ENCODE data around the gene ATP6V1C2.

Gene ATP6V1C2

DNA sequence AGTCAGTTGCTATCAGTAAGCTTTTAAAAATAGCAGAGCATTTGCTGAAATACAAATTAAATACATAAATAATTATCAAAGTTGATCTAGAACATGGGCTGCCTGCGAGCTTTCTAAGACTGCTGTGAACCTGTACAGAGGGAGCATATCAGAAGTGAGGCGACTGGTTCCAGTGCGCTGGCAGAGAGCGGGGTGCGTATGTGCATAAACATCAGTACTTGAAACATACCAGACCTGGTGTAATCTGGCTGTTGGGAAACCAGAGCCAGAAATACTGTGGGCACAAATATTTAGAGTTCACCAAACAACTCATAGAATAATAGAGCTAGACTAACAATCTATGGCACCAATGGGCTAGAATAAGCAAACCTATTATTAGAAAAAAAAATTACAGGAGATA lies 63.8 kb downstream of the ATP6V1C2 start:
- H3K9ac ChIP-seq (ENCODE audit: low read length): no peak overlapping the region

GRCh38 chr2:10786240-10786982 lies 65.0 kb downstream of the ATP6V1C2 start:
- no peak overlapping the region for H3K4me3 ChIP-seq (ENCODE audit: low read length)
- H3K27ac ChIP-seq (ENCODE audit: low read depth, low read length): no peak overlapping the region
- peaks cover 5% of the 10 kb centered on the region for H3K79me2 ChIP-seq (ENCODE audit: control insufficient read depth, insufficient read depth, low read length)
- H3K4me1 ChIP-seq (ENCODE audit: control insufficient read depth, low read depth, low read length): no peaks in the 10 kb centered on the region
- H3K9ac ChIP-seq (ENCODE audit: low read length): no peak overlapping the region
- no peak overlapping the region for H2BK5ac ChIP-seq (ENCODE audit: low read length)
- no CpG with 5 or more reads among the region's 12 CpGs for WGBS (ENCODE audit: extremely low coverage, insufficient coverage, low lambda C conversion rate)
- H3K27me3 ChIP-seq (ENCODE audit: insufficient read depth, low read length, poor library complexity): no peaks in the 10 kb centered on the region
- H2BK120ac ChIP-seq (ENCODE audit: low read depth, low read length): no peak overlapping the region
- H2AK5ac ChIP-seq (ENCODE audit: low read length): no peak overlapping the region
- no peak overlapping the region for H4K8ac ChIP-seq (ENCODE audit: low read depth, low read length)
- H3K4ac ChIP-seq (ENCODE audit: low read depth, low read length): no peak overlapping the region
- H3K4me2 ChIP-seq (ENCODE audit: low read length): no peak overlapping the region
- no peak overlapping the region for H3K56ac ChIP-seq (ENCODE audit: low read length)
- peaks cover 42% of the 10 kb centered on the region for H3K36me3 ChIP-seq (ENCODE audit: control insufficient read depth, insufficient read depth, low read length)
- H3K23ac ChIP-seq (ENCODE audit: low read length): no peak overlapping the region
- no peak for DNase-seq
- H3K79me1 ChIP-seq (ENCODE audit: low read length): peaks cover 11% of the 10 kb centered on the region
- H3K18ac ChIP-seq (ENCODE audit: low read length): no peak overlapping the region
- H2BK15ac ChIP-seq (replicated peaks; ENCODE audit: low read depth): no peak overlapping the region
- H4K5ac ChIP-seq (ENCODE audit: low read length): no peak overlapping the region

More for the DNA sequence above, 63.8 kb downstream of the ATP6V1C2 start:
- no peak overlapping the region for H3K4me3 ChIP-seq (ENCODE audit: low read length)
- WGBS (ENCODE audit: extremely low coverage, insufficient coverage, low lambda C conversion rate): no CpG with 5 or more reads among the region's 5 CpGs
- H3K4me2 ChIP-seq (ENCODE audit: low read length): no peak overlapping the region
- H4K8ac ChIP-seq (ENCODE audit: low read depth, low read length): no peak overlapping the region
- H2BK120ac ChIP-seq (ENCODE audit: low read depth, low read length): no peak overlapping the region
- H3K23ac ChIP-seq (ENCODE audit: low read length): no peak overlapping the region
- H4K5ac ChIP-seq (ENCODE audit: low read length): no peak overlapping the region
- peaks cover 41% of the 10 kb centered on the region for H3K36me3 ChIP-seq (ENCODE audit: control insufficient read depth, insufficient read depth, low read length)
- H3K27me3 ChIP-seq (ENCODE audit: insufficient read depth, low read length, poor library complexity): no peaks in the 10 kb centered on the region
- H3K18ac ChIP-seq (ENCODE audit: low read length): no peak overlapping the region
- no peak overlapping the region for H3K27ac ChIP-seq (ENCODE audit: low read depth, low read length)
- no peak overlapping the region for H2AK5ac ChIP-seq (ENCODE audit: low read length)
- H2BK5ac ChIP-seq (ENCODE audit: low read length): no peak overlapping the region
- DNase-seq: no peak
- H3K79me1 ChIP-seq (ENCODE audit: low read length): peaks cover 10% of the 10 kb centered on the region
- H3K4ac ChIP-seq (ENCODE audit: low read depth, low read length): no peak overlapping the region
- H2BK15ac ChIP-seq (replicated peaks; ENCODE audit: low read depth): no peak overlapping the region
- H3K56ac ChIP-seq (ENCODE audit: low read length): no peak overlapping the region
- peaks cover 5% of the 10 kb centered on the region for H3K79me2 ChIP-seq (ENCODE audit: control insufficient read depth, insufficient read depth, low read length)
- H3K4me1 ChIP-seq (ENCODE audit: control insufficient read depth, low read depth, low read length): no peaks in the 10 kb centered on the region

DNA sequence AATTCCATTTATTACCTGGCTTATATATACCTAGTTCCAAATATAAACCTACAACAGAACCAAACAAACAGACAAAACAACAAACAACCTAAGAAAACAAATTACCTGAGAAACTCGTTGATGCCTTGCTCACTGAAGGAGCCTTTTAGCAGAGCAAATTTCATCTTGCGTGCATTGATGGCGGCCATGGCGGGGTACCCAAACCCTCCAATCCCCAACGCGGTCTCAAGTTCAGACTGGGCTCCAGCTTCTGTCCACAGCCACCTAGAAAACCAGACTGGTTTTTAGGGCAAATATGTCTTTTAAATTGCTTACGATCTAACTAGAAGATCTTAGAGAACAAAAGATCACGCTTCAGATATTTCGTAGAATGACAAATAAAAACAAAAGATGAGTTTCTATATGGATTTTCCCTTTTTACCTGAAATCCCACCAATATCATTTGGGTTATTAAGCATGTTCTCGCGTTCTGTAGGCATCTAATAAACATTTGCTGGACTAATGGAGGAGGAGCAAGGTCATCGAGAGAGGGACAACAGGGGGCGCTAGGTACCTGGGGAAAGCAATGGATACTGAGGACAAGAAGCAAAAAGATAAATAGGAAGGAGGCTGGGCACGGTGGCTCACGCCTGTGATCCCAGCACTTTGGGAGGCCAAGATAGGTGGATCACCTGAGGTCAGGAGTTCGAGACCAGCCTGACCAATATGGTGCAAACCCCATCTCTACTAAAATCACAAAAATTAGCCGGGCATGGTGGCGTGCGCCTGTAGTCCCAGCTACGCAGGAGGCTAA lies 65.9 kb downstream of the ATP6V1C2 start:
- WGBS (ENCODE audit: extremely low coverage, insufficient coverage, low lambda C conversion rate): no CpG with 5 or more reads among the region's 20 CpGs
- Histone ChIP-seq H3K4me3 (ENCODE audit: low read length) (no peak overlapping the region), H3K79me1 (ENCODE audit: low read length) (peaks cover 7% of the 10 kb centered on the region), H3K4me2 (ENCODE audit: low read length) (no peak overlapping the region), H2BK120ac (ENCODE audit: low read depth, low read length) (no peak overlapping the region), H3K36me3 (ENCODE audit: control insufficient read depth, insufficient read depth, low read length) (peaks cover 38% of the 10 kb centered on the region), H3K23ac (ENCODE audit: low read length) (no peak overlapping the region), H3K27ac (ENCODE audit: low read depth, low read length) (no peak overlapping the region), H3K56ac (ENCODE audit: low read length) (no peak overlapping the region), H2BK15ac (replicated peaks; ENCODE audit: low read depth) (no peak overlapping the region), H3K9ac (ENCODE audit: low read length) (no peak overlapping the region), H3K79me2 (ENCODE audit: control insufficient read depth, insufficient read depth, low read length) (peaks cover 5% of the 10 kb centered on the region), H3K4ac (ENCODE audit: low read depth, low read length) (no peak overlapping the region), H3K18ac (ENCODE audit: low read length) (no peak overlapping the region), H3K4me1 (ENCODE audit: control insufficient read depth, low read depth, low read length) (no peaks in the 10 kb centered on the region), H2BK5ac (ENCODE audit: low read length) (no peak overlapping the region), H4K8ac (ENCODE audit: low read depth, low read length) (no peak overlapping the region), H4K5ac (ENCODE audit: low read length) (no peak overlapping the region), H2AK5ac (ENCODE audit: low read length) (no peak overlapping the region), H3K27me3 (ENCODE audit: insufficient read depth, low read length, poor library complexity) (no peaks in the 10 kb centered on the region)
- peak; percentile 67 for DNase-seq

GRCh38 chr2:10788855-10789254 lies 67.4 kb downstream of the ATP6V1C2 start:
- no peak overlapping the region for H3K18ac ChIP-seq (ENCODE audit: low read length)
- no peaks in the 10 kb centered on the region for H3K4me1 ChIP-seq (ENCODE audit: control insufficient read depth, low read depth, low read length)
- H2BK120ac ChIP-seq (ENCODE audit: low read depth, low read length): no peak overlapping the region
- no peak overlapping the region for H3K23ac ChIP-seq (ENCODE audit: low read length)
- peaks cover 5% of the 10 kb centered on the region for H3K79me2 ChIP-seq (ENCODE audit: control insufficient read depth, insufficient read depth, low read length)
- H2AK5ac ChIP-seq (ENCODE audit: low read length): no peak overlapping the region
- H2BK15ac ChIP-seq (replicated peaks; ENCODE audit: low read depth): no peak overlapping the region
- DNase-seq: no peak
- WGBS (ENCODE audit: extremely low coverage, insufficient coverage, low lambda C conversion rate): no CpG with 5 or more reads among the region's 8 CpGs
- H3K27me3 ChIP-seq (ENCODE audit: insufficient read depth, low read length, poor library complexity): no peaks in the 10 kb centered on the region
- H4K8ac ChIP-seq (ENCODE audit: low read depth, low read length): no peak overlapping the region
- H3K56ac ChIP-seq (ENCODE audit: low read length): no peak overlapping the region
- H3K4ac ChIP-seq (ENCODE audit: low read depth, low read length): no peak overlapping the region
- no peak overlapping the region for H4K5ac ChIP-seq (ENCODE audit: low read length)
- H2BK5ac ChIP-seq (ENCODE audit: low read length): no peak overlapping the region
- H3K4me3 ChIP-seq (ENCODE audit: low read length): no peak overlapping the region
- H3K79me1 ChIP-seq (ENCODE audit: low read length): peaks cover 10% of the 10 kb centered on the region
- H3K4me2 ChIP-seq (ENCODE audit: low read length): no peak overlapping the region
- no peak overlapping the region for H3K9ac ChIP-seq (ENCODE audit: low read length)
- H3K36me3 ChIP-seq (ENCODE audit: control insufficient read depth, insufficient read depth, low read length): peaks cover 37% of the 10 kb centered on the region
- no peak overlapping the region for H3K27ac ChIP-seq (ENCODE audit: low read depth, low read length)

- no peak overlapping the region for H3K4me3 ChIP-seq (ENCODE audit: low read length)
- H3K4ac ChIP-seq (ENCODE audit: low read depth, low read length): no peak overlapping the region
- H3K27me3 ChIP-seq (ENCODE audit: insufficient read depth, low read length, poor library complexity): no peaks in the 10 kb centered on the region
- peaks cover 9% of the 10 kb centered on the region for H3K79me1 ChIP-seq (ENCODE audit: low read length)
- H3K36me3 ChIP-seq (ENCODE audit: control insufficient read depth, insufficient read depth, low read length): peaks cover 31% of the 10 kb centered on the region
- peaks cover 5% of the 10 kb centered on the region for H3K79me2 ChIP-seq (ENCODE audit: control insufficient read depth, insufficient read depth, low read length)
- no peak overlapping the region for H3K23ac ChIP-seq (ENCODE audit: low read length)
- no peak overlapping the region for H3K27ac ChIP-seq (ENCODE audit: low read depth, low read length)
- WGBS (ENCODE audit: extremely low coverage, insufficient coverage, low lambda C conversion rate): no CpG with 5 or more reads among the region's 6 CpGs
- H4K8ac ChIP-seq (ENCODE audit: low read depth, low read length): no peak overlapping the region
- no peak overlapping the region for H2AK5ac ChIP-seq (ENCODE audit: low read length)
- H4K5ac ChIP-seq (ENCODE audit: low read length): no peak overlapping the region
- no peak overlapping the region for H3K9ac ChIP-seq (ENCODE audit: low read length)
- no peak overlapping the region for H2BK120ac ChIP-seq (ENCODE audit: low read depth, low read length)
- H3K18ac ChIP-seq (ENCODE audit: low read length): no peak overlapping the region
- no peaks in the 10 kb centered on the region for H3K4me1 ChIP-seq (ENCODE audit: control insufficient read depth, low read depth, low read length)
- no peak overlapping the region for H2BK5ac ChIP-seq (ENCODE audit: low read length)
- no peak for DNase-seq
- H2BK15ac ChIP-seq (replicated peaks; ENCODE audit: low read depth): no peak overlapping the region
- no peak overlapping the region for H3K4me2 ChIP-seq (ENCODE audit: low read length)
- no peak overlapping the region for H3K56ac ChIP-seq (ENCODE audit: low read length)
These were observed 69.0 kb downstream of the ATP6V1C2 start for GRCh38 chr2:10790228-10790973.
